ENCODE results near the gene TCF21.
"Not testable (repeated sequence)": the region's sequence is repeated elsewhere in the genome, so short reads cannot be mapped to it uniquely, and the experiment has no call there.

TCF21 gene
- total RNA-seq = 0 reads per million in 4 experiments

- DNase-seq = no peak
Observed at GRCh38 chr6:133888929-133889556, at the start of gene TCF21. Gene TCF21 (plus strand): TSS chr6:133889113. CDS start chr6:133889398, 285 bp downstream.

- DNase-seq = no peak
Observed at GRCh38 chr6:133841176-133841575, 47.7 kb upstream of the TCF21 start.

GRCh38 chr6:133843098-133843497, 45.8 kb upstream of the TCF21 start:
- DNase-seq = no peak

- no peak for DNase-seq
Observed at GRCh38 chr6:133844709-133845108, 44.2 kb upstream of the TCF21 start.

GRCh38 chr6:133854041-133854363, 34.9 kb upstream of the TCF21 start:
- DNase-seq = no peak

GRCh38 chr6:133854364-133855275, 34.3 kb upstream of the TCF21 start:
- no peak for DNase-seq

- DNase-seq = no peak
Observed at GRCh38 chr6:133855276-133855990, 33.5 kb upstream of the TCF21 start.

- DNase-seq = no peak
Observed at GRCh38 chr6:133855991-133856370, 32.9 kb upstream of the TCF21 start.

- DNase-seq = no peak
Observed at GRCh38 chr6:133856911-133857310, 32.0 kb upstream of the TCF21 start.

- no peak for DNase-seq
Observed at GRCh38 chr6:133857696-133858095, 31.2 kb upstream of the TCF21 start.

- DNase-seq = not testable (repeated sequence)
Observed at GRCh38 chr6:133861337-133861736, 27.6 kb upstream of the TCF21 start.

- DNase-seq = no peak
Observed at GRCh38 chr6:133863228-133863627, 25.7 kb upstream of the TCF21 start.

- no peak for DNase-seq
Observed at GRCh38 chr6:133865680-133866079, 23.2 kb upstream of the TCF21 start.

- DNase-seq = no peak
Observed at GRCh38 chr6:133871131-133871530, 17.8 kb upstream of the TCF21 start.

- no peak for DNase-seq
Observed at GRCh38 chr6:133873538-133873937, 15.4 kb upstream of the TCF21 start.

- no peak for DNase-seq
Observed at GRCh38 chr6:133877116-133877515, 11.8 kb upstream of the TCF21 start.

GRCh38 chr6:133880006-133880405, 8.9 kb upstream of the TCF21 start:
- DNase-seq = no peak

- no peak for DNase-seq
Observed at GRCh38 chr6:133880896-133881295, 8.0 kb upstream of the TCF21 start.

GRCh38 chr6:133886104-133886775, 2.7 kb upstream of the TCF21 start:
- DNase-seq = no peak

- DNase-seq = no peak
Observed at GRCh38 chr6:133887156-133887879, 1.6 kb upstream of the TCF21 start.

- no peak for DNase-seq
Observed at GRCh38 chr6:133887880-133888230, 1.1 kb upstream of the TCF21 start.
